Hepatocyte (in vitro differentiated cells): ENCODE measurements around the gene IGFBP6.

Experiments
- CTCF ChIP-seq: fragments of 200-600 bp; sonication (generic); IDR thresholded peaks from 2 replicates; pipeline ENCODE4 v1.5.1; 2016; ENCODE audit warnings: antibody characterized with exemption, mild to moderate bottlenecking; ENCODE audit not compliant: poor library complexity
- EZH2phosphoT487 ChIP-seq: fragments of 200-600 bp; sonication (generic); IDR thresholded peaks from one replicate; pipeline ENCODE4 v1.6.1; 2018; ENCODE audit warnings: antibody characterized with exemption, mild to moderate bottlenecking, low read depth, moderate library complexity; ENCODE audit not compliant: unreplicated experiment, severe bottlenecking

GRCh38 chr12:53060064-53060720, 37.3 kb upstream of the IGFBP6 start:
- TF ChIP-seq CTCF (no peak), EZH2phosphoT487 (no peak)
